ENCODE data around the gene GLDN.

DNA sequence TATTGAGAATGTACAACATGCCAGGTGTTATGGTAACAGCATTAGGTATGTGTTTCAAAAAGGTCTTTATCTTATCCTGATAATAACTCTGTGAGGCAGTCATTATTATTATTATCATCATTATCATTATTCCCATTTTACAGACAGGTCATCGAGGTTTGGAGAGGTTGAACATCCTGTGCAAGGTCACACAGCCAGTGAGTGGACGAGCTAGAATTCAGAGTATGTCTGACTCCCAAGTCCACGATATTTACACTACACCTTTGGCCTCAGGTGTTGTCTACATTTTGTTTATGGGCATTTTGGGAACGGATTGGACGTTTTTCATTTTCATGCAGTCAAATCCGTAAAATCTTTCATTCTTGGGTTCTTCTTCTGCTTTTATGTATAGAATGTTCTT lies 24.0 kb downstream of the GLDN start:
- TF ChIP-seq, protein P1, sequence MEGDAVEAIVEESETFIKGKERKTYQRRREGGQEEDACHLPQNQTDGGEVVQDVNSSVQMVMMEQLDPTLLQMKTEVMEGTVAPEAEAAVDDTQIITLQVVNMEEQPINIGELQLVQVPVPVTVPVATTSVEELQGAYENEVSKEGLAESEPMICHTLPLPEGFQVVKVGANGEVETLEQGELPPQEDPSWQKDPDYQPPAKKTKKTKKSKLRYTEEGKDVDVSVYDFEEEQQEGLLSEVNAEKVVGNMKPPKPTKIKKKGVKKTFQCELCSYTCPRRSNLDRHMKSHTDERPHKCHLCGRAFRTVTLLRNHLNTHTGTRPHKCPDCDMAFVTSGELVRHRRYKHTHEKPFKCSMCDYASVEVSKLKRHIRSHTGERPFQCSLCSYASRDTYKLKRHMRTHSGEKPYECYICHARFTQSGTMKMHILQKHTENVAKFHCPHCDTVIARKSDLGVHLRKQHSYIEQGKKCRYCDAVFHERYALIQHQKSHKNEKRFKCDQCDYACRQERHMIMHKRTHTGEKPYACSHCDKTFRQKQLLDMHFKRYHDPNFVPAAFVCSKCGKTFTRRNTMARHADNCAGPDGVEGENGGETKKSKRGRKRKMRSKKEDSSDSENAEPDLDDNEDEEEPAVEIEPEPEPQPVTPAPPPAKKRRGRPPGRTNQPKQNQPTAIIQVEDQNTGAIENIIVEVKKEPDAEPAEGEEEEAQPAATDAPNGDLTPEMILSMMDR (IDR thresholded peaks at IDR 0.05): no peak
- no peak for TF ChIP-seq POLR2A (IDR thresholded peaks at IDR 0.05)

Data from thyroid gland (tissue), 4 donors.